Ishikawa (cell line): ENCODE measurements around the gene MYO1A.

Experiments
- CEBPB ChIP-seq: IDR thresholded peaks from 2 replicates; pipeline ENCODE4 v1.6.1; 2012
- CREB1 ChIP-seq: IDR thresholded peaks from 2 replicates; pipeline ENCODE4 v1.6.1; 2012; ENCODE audit warnings: low read depth
- EGR1 ChIP-seq: IDR thresholded peaks from 2 replicates; pipeline ENCODE4 v1.6.1; 2012
- EP300 ChIP-seq: IDR thresholded peaks from 2 replicates; pipeline ENCODE4 v1.6.1; 2012; ENCODE audit warnings: borderline replicate concordance
- FOXM1 ChIP-seq: IDR thresholded peaks from 2 replicates; pipeline ENCODE4 v1.6.1; 2012; ENCODE audit warnings: low read depth, borderline replicate concordance
- MAX ChIP-seq: IDR thresholded peaks from 2 replicates; pipeline ENCODE4 v1.6.1; 2012
- NFIC ChIP-seq: IDR thresholded peaks from 2 replicates; pipeline ENCODE4 v1.6.1; 2012
- RAD21 ChIP-seq: IDR thresholded peaks from 2 replicates; pipeline ENCODE4 v1.6.1; 2012; ENCODE audit warnings: low read depth
- REST ChIP-seq: IDR thresholded peaks from 2 replicates; pipeline ENCODE4 v1.6.1; 2012; ENCODE audit warnings: low read depth, mild to moderate bottlenecking
- TAF1 ChIP-seq: IDR thresholded peaks from 2 replicates; pipeline ENCODE4 v1.6.1; 2012; ENCODE audit warnings: low read depth, mild to moderate bottlenecking
- TCF12 ChIP-seq: IDR thresholded peaks from 2 replicates; pipeline ENCODE4 v1.6.1; 2012; ENCODE audit warnings: low read depth
- TEAD4 ChIP-seq: IDR thresholded peaks from 2 replicates; pipeline ENCODE4 v1.6.1; 2012
- USF1 ChIP-seq: IDR thresholded peaks from 2 replicates; pipeline ENCODE4 v1.6.1; 2012
- YY1 ChIP-seq: IDR thresholded peaks from 2 replicates; pipeline ENCODE4 v1.6.1; 2012; ENCODE audit warnings: low read depth
- ZBTB7A ChIP-seq: IDR thresholded peaks from 2 replicates; pipeline ENCODE4 v1.6.1; 2012; ENCODE audit warnings: low read depth

Gene MYO1A

GRCh38 chr12:57008178-57008577 lies 41.8 kb downstream of the MYO1A start:
- TF ChIP-seq RAD21: peak; percentile 91
- TF ChIP-seq REST: no peak

GRCh38 chr12:57006809-57007475 lies 43.0 kb downstream of the MYO1A start:
- TF ChIP-seq NFIC (no peak), EP300 (no peak), CREB1 (no peak), REST (no peak)

- no peak for TF ChIP-seq USF1
- no peak for TF ChIP-seq YY1
- TF ChIP-seq MAX: no peak
- no peak for TF ChIP-seq RAD21
- peak; percentile 43; the same call in 1 of the 2 replicates for TF ChIP-seq TAF1
- TF ChIP-seq NFIC: no peak
- TF ChIP-seq CEBPB: no peak
- TF ChIP-seq ZBTB7A: peak; percentile 80; the same call in 1 of the 2 replicates
- no peak for TF ChIP-seq CREB1
- no peak for TF ChIP-seq TCF12
- no peak for TF ChIP-seq EP300
- TF ChIP-seq REST: no peak
- no peak for TF ChIP-seq EGR1
- TF ChIP-seq TEAD4: no peak
- TF ChIP-seq FOXM1: no peak
These were observed 43.7 kb downstream of the MYO1A start, which contains the start of gene ZBTB39 for GRCh38 chr12:57005980-57006808. Gene ZBTB39 (minus strand): TSS chr12:57006546. CDS start chr12:57004917, 1,629 bp downstream.

GRCh38 chr12:57004651-57005050 lies 45.3 kb downstream of the MYO1A start:
- no peak for TF ChIP-seq MAX
- no peak for TF ChIP-seq TEAD4
- no peak for TF ChIP-seq CREB1

GRCh38 chr12:57003395-57003794 lies 46.5 kb downstream of the MYO1A start:
- no peak for TF ChIP-seq TEAD4
- TF ChIP-seq ZBTB7A: no peak
- no peak for TF ChIP-seq EP300
- TF ChIP-seq NFIC: no peak
- TF ChIP-seq CREB1: no peak
- TF ChIP-seq TAF1: no peak
- TF ChIP-seq FOXM1: no peak
- no peak for TF ChIP-seq REST
- no peak for TF ChIP-seq TCF12
- no peak for TF ChIP-seq USF1
- TF ChIP-seq YY1: no peak
- TF ChIP-seq RAD21: no peak
- TF ChIP-seq MAX: no peak
- TF ChIP-seq EGR1: no peak
- no peak for TF ChIP-seq CEBPB
